CD4-positive, alpha-beta memory T cell (primary cell): ENCODE data around the gene ARGLU1. TPM values are rescaled to one million over a fixed set of nuclear protein-coding genes. Genes with fewer than 3 reads are reported as not detected.

Experiments
- CTCF ChIA-PET: fragments of 350-600 bp; sonication (Branson Sonifier 250); formaldehyde crosslinking; loops from one replicate; lab custom pipeline; 2021; ENCODE audit warnings: inconsistent platforms; ENCODE audit not compliant: partially characterized antibody; lab: Charles Lee
- POLR2A ChIA-PET: fragments of 350-600 bp; sonication (Branson Sonifier 250); formaldehyde crosslinking; loops from one replicate; lab custom pipeline; 2021; ENCODE audit not compliant: partially characterized antibody; lab: Charles Lee
- DNase-seq, 5 donors: peaks; one replicate each; pipeline versions ENCODE4 v3.0.0 to v3.0.0-alpha.2; 2020 to 2022; ENCODE audit warnings: mixed read lengths in 1 of 5
- H3K27ac ChIP-seq: one replicate; pipeline ENCODE4 v1.7.0; 2013; ENCODE audit warnings: low read depth, low read length
- H3K27me3 ChIP-seq: 2 replicates; pipeline ENCODE4 v1.7.0; 2013; ENCODE audit warnings: mild to moderate bottlenecking, low read length, moderate library complexity; ENCODE audit not compliant: insufficient read depth
- H3K36me3 ChIP-seq: 2 replicates; pipeline ENCODE4 v1.7.0; 2013; ENCODE audit warnings: mild to moderate bottlenecking, low read length, moderate library complexity; ENCODE audit not compliant: insufficient read depth
- H3K4me1 ChIP-seq: 2 replicates; pipeline ENCODE4 v1.7.0; 2013; ENCODE audit warnings: mild to moderate bottlenecking, low read length, moderate library complexity; ENCODE audit not compliant: insufficient read depth
- H3K4me3 ChIP-seq, 2 donors: one replicate each; pipeline ENCODE4 v1.7.0; 2013; ENCODE audit warnings: low read length in 2 of 2, mild to moderate bottlenecking in 1 of 2
- H3K9me3 ChIP-seq, 2 donors: one replicate each; pipeline ENCODE4 v1.7.0; 2013; ENCODE audit warnings: low read length in 2 of 2, control low read depth in 1 of 2; ENCODE audit not compliant: control insufficient read depth in 1 of 2
- H3K27ac Mint-ChIP-seq, 7 donors: one replicate each; pipeline ENCODE4 v1.8.0; 2020 to 2021; ENCODE audit warnings: mixed read lengths in 7 of 7, mild to moderate bottlenecking in 6 of 7, inconsistent platforms in 3 of 7, moderate library complexity in 3 of 7
- H3K27me3 Mint-ChIP-seq, 2 donors: one replicate each; pipeline ENCODE4 v1.8.0; 2020 to 2021; ENCODE audit warnings: mixed read lengths in 2 of 2
- H3K36me3 Mint-ChIP-seq, 2 donors: one replicate each; pipeline ENCODE4 v1.8.0; 2020 to 2021; ENCODE audit warnings: mixed read lengths in 2 of 2, inconsistent platforms in 1 of 2, mild to moderate bottlenecking in 1 of 2
- H3K4me1 Mint-ChIP-seq, 4 donors: one replicate each; pipeline ENCODE4 v1.8.0; 2020 to 2021; ENCODE audit warnings: mixed read lengths in 4 of 4, mild to moderate bottlenecking in 1 of 4
- H3K4me3 Mint-ChIP-seq, 8 donors: one replicate each; pipeline ENCODE4 v1.8.0; 2020 to 2021; ENCODE audit warnings: mixed read lengths in 8 of 8, mild to moderate bottlenecking in 7 of 8, moderate library complexity in 6 of 8, inconsistent platforms in 3 of 8
- H3K9me3 Mint-ChIP-seq, 8 donors: one replicate each; pipeline ENCODE4 v1.8.0; 2020 to 2021; ENCODE audit warnings: mixed read lengths in 8 of 8, mild to moderate bottlenecking in 5 of 8, inconsistent platforms in 3 of 8, moderate library complexity in 1 of 8
- intact Hi-C: fragments of 100-400 bp; cut with micrococcal nuclease; formaldehyde crosslinking; loops from one replicate; pipeline ENCODE4 v1.15.1; 2023
- polyA plus RNA-seq, 2 donors: library from polyadenylated mRNA; unstranded; fragments of 300-500 nt; fragmentation: Illumina TruSeq; gene quantifications; one replicate each; pipeline ENCODE4 v1.2.3, GENCODE V29; 2021
- total RNA-seq, 2 experiments: library from RNA; stranded (reverse); gene quantifications; one replicate each; pipeline ENCODE4 v1.2.3, GENCODE V29; 2021

Gene ARGLU1
- total and polyA plus RNA-seq, 4 experiments from 2014 or later, result 35.4 to 252 (median 134) TPM

DNA sequence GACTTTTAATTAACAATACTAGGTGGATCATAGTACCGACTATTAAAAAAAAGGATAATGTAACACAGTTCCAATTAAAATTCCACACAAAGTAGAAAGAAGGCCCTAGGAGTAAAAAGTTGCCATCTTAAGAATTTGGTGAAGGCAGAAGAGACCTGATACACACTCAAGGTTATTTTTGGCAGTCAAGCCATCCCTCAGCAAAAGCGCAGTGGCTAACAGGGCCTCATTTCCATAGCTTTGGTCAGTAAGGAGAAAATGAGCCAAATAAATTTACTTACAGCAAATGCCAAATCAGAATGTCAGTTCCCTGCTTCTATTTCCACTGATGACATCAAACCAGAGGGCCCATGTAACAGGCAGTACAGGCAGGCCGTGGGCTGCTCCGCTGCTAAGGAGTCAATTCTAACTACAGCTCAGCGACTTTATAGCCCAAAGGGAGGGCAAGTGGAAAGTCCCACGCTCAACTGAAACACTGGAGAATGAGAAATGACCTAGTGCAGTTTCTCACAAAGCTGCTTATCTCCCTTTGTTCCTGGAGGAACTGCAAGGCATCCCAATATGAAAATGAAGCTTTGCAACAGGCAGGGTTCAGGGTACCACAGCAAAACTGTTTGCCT is 6.3 kb downstream of the ARGLU1 start:
- H3K27ac Mint-ChIP-seq, result peak overlapping the region in 5 of 7 donors; percentile 36 to 55 (median 43)
- peaks cover 61 to 87% (median 73%) of the 10 kb centered on the region in 4 donors for H3K4me1 Mint-ChIP-seq
- peaks cover 18 to 40% of the 10 kb centered on the region in 2 donors for H3K36me3 Mint-ChIP-seq
- peak in 3 of 5 donors; percentile 9 to 58 (median 26) for DNase-seq
- peaks cover 22% of the 10 kb centered on the region for H3K36me3 ChIP-seq
- no peaks in the 10 kb centered on the region for H3K27me3 Mint-ChIP-seq
- H3K4me3 ChIP-seq, result no peak overlapping the region
- H3K9me3 Mint-ChIP-seq, result no peaks in the 10 kb centered on the region
- no peaks in the 10 kb centered on the region for H3K27me3 ChIP-seq
- ChIA-PET CTCF (interaction anchor here (0.8 to 1.1 kb wide), 2 partner anchors 10 to 59 kb away, joined by 3 to 4 read pairs; no protein-coding TSS in a partner anchor), POLR2A (interaction anchor here (0.8 kb wide), 1 partner anchor 9 kb away, joined by 3 read pairs; no protein-coding TSS in a partner anchor)
- peaks cover 75% of the 10 kb centered on the region for H3K4me1 ChIP-seq
- H3K27ac ChIP-seq, result peak overlapping the region; percentile 22
- H3K4me3 Mint-ChIP-seq, result peak overlapping the region in 7 of 8 donors; percentile 9 to 78 (median 52)
- no peaks in the 10 kb centered on the region for H3K9me3 ChIP-seq
- intact Hi-C loops, result loop anchor here (2.0 to 5.0 kb wide), 2 partner anchors 17 to 61 kb away; no protein-coding TSS in a partner anchor

DNA sequence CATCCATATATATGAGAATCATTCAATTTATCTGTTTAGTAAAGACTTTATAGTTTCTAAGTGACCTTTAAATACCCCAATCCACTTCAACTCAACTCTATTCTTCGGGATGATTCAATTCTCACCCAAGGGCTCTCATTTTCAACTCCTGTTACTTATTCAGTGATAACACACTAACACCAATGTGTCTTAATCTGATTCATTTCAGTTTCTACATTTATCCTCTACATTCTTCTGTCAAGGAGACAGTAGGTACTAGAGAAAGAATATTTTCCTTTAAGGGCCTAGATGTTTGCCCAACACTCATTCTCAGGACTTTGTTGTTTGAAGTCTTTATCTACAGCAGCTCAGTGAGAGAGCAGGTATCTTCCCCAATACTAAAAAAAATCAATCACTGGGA is 7.1 kb downstream of the ARGLU1 start:
- POLR2A ChIA-PET, result no interaction called here
- peaks cover 66% of the 10 kb centered on the region for H3K4me1 ChIP-seq
- DNase-seq, result no peak
- Mint-ChIP-seq H3K36me3 (peaks cover 27 to 41% of the 10 kb centered on the region in 2 donors), H3K27ac (peak overlapping the region in 4 of 7 donors; percentile 42 to 72 (median 50)), H3K4me3 (peak overlapping the region in 6 of 8 donors; percentile 3 to 70 (median 11)), H3K27me3 (no peaks in the 10 kb centered on the region), H3K4me1 (peaks cover 54 to 86% (median 71%) of the 10 kb centered on the region in 4 donors), H3K9me3 (no peaks in the 10 kb centered on the region)
- intact Hi-C loops, result loop anchor here (2.0 to 5.0 kb wide), 2 partner anchors 16 to 61 kb away; no protein-coding TSS in a partner anchor
- H3K4me3 ChIP-seq, result no peak overlapping the region
- H3K36me3 ChIP-seq, result peaks cover 31% of the 10 kb centered on the region
- CTCF ChIA-PET, result interaction anchor here (1.1 kb wide), 1 partner anchor 60 kb away, joined by 3 read pairs; no protein-coding TSS in a partner anchor
- H3K27ac ChIP-seq, result no peak overlapping the region
- no peaks in the 10 kb centered on the region for H3K9me3 ChIP-seq
- no peaks in the 10 kb centered on the region for H3K27me3 ChIP-seq

DNA sequence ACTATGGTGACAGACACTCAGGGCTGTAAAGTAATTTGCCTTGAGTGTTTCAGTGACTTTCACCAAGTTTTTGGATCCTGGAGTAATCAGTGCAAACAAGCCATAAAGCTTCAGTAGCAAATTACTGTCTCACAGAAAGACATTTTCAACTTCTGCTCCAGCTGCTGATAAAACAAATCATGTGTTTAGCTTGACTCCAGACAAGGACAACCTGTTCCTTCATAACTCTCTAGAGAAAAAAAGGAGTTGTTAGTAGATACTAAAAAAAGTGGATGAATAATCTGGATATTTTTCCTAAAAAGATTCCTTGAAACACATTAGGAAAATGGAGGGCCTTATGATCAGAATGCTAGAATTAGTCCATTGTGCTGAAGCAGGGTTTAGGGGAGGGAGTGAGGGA is 9.4 kb downstream of the ARGLU1 start:
- no peak overlapping the region for H3K27ac ChIP-seq
- no peak overlapping the region for H3K4me3 ChIP-seq
- CTCF ChIA-PET, result no interaction called here
- DNase-seq, result no peak
- H3K27me3 ChIP-seq, result no peaks in the 10 kb centered on the region
- peaks cover 49% of the 10 kb centered on the region for H3K36me3 ChIP-seq
- peaks cover 38 to 80% (median 62%) of the 10 kb centered on the region in 4 donors for H3K4me1 Mint-ChIP-seq
- POLR2A ChIA-PET, result no interaction called here
- intact Hi-C loops, result no loop called here
- no peaks in the 10 kb centered on the region for H3K9me3 Mint-ChIP-seq
- peaks cover 50 to 61% of the 10 kb centered on the region in 2 donors for H3K36me3 Mint-ChIP-seq
- peaks cover 43% of the 10 kb centered on the region for H3K4me1 ChIP-seq
- no peaks in the 10 kb centered on the region for H3K27me3 Mint-ChIP-seq
- no peaks in the 10 kb centered on the region for H3K9me3 ChIP-seq
- H3K27ac Mint-ChIP-seq, result peak overlapping the region in 4 of 7 donors; percentile 30 to 55 (median 45)
- no peak overlapping the region for H3K4me3 Mint-ChIP-seq

DNA sequence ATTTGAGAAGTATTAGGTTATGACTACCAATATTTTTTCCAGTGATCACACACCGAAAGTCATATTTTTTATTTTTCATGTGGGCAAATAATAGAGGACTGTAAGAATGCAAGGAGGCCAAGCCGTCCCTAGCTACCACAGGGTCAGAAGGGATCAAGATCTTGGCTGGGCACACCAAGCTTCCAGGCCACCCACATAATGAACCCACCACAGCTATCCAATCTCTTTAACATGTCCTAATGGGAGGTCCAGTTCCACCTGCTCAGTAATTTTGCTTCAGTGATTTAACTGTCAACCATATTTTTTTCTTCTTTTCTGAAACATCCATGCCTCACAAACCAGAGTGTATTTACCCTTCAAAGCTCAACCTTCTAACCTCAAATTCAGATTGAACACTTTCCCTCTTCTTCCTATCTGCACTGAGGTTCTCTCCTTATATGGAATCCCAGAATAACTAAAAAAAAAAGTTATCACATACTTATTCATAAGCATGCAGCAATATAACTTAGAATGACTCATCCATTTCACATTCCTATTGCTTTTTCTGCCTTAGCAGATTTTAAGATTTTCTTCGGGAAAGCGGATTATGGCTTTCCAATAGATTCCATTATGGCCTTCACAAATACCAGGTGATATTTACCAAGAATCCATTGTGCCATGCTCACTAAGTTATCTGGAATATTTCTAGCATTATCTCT is 12.2 kb downstream of the ARGLU1 start:
- no peak overlapping the region for H3K4me3 Mint-ChIP-seq
- ChIA-PET CTCF (no interaction called here), POLR2A (no interaction called here)
- peak overlapping the region in 1 of 7 donors; percentile 58 for H3K27ac Mint-ChIP-seq
- H3K27me3 Mint-ChIP-seq, result no peaks in the 10 kb centered on the region
- no peaks in the 10 kb centered on the region for H3K9me3 Mint-ChIP-seq
- no peak overlapping the region for H3K27ac ChIP-seq
- H3K4me1 ChIP-seq, result peaks cover 18% of the 10 kb centered on the region
- H3K36me3 ChIP-seq, result peaks cover 67% of the 10 kb centered on the region
- intact Hi-C loops, result no loop called here
- no peaks in the 10 kb centered on the region for H3K9me3 ChIP-seq
- peaks cover 59 to 81% of the 10 kb centered on the region in 2 donors for H3K36me3 Mint-ChIP-seq
- H3K27me3 ChIP-seq, result no peaks in the 10 kb centered on the region
- DNase-seq, result no peak
- H3K4me1 Mint-ChIP-seq, result peaks cover 30 to 70% (median 55%) of the 10 kb centered on the region in 4 donors
- H3K4me3 ChIP-seq, result no peak overlapping the region

DNA sequence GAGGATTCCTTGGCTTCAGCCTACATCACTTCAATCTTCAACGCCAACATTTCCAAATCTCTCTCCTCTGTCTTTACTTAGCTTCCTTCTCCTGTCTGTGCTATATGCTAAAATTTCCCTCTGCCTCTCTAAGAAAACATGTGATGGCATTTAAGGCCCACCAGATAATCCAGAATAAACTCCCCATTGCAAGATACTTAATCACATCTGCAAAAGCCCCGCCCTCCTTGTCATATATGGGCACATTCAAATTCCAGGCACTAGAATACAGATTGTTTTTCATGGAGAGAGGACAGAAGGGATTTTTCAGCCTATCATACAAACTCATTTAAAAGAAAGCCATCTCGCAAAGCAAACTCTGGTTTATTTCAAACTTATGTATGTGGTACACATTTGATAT is 16.2 kb downstream of the ARGLU1 start:
- intact Hi-C loops, result no loop called here
- ChIA-PET CTCF (interaction anchor here (0.9 to 1.3 kb wide), 2 partner anchors 10 to 15 kb away, joined by 3 to 4 read pairs; no protein-coding TSS in a partner anchor), POLR2A (interaction anchor here (1.1 to 1.2 kb wide), 2 partner anchors 13 to 16 kb away, joined by 3 read pairs; no protein-coding TSS in a partner anchor)
- Mint-ChIP-seq H3K27ac (peak overlapping the region in 1 of 7 donors; percentile 15), H3K4me1 (peaks cover 27 to 63% (median 53%) of the 10 kb centered on the region in 4 donors), H3K36me3 (peaks cover 53 to 78% of the 10 kb centered on the region in 2 donors), H3K9me3 (no peaks in the 10 kb centered on the region), H3K4me3 (no peak overlapping the region), H3K27me3 (no peaks in the 10 kb centered on the region)
- Histone ChIP-seq H3K27ac (no peak overlapping the region), H3K36me3 (peaks cover 50% of the 10 kb centered on the region), H3K4me1 (peaks cover 4% of the 10 kb centered on the region), H3K27me3 (no peaks in the 10 kb centered on the region), H3K4me3 (no peak overlapping the region), H3K9me3 (no peaks in the 10 kb centered on the region)
- no peak for DNase-seq

DNA sequence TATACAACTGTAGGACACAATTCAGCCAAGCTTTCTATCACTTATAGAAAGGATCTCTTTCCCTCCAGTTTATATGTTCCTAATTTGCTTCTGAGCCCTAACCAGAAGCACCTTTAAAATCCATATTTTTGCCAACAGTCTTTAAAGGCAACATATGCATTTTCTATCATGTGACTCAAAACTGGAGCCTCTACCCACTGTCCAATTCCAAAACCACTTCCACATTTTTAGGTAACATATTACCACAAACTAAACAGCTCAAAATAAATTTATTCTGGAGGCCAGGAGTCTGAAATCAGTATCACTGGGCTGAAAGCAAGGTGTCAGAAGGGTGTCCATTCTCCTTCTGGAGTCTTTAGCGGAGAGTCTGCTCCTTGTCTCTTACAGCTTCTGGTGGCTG is 16.6 kb downstream of the ARGLU1 start:
- no peaks in the 10 kb centered on the region for H3K9me3 Mint-ChIP-seq
- H3K36me3 Mint-ChIP-seq, result peaks cover 49 to 74% of the 10 kb centered on the region in 2 donors
- H3K27me3 ChIP-seq, result no peaks in the 10 kb centered on the region
- POLR2A ChIA-PET, result interaction anchor here (1.1 to 1.2 kb wide), 2 partner anchors 14 to 16 kb away, joined by 3 read pairs; no protein-coding TSS in a partner anchor
- no peak overlapping the region for H3K4me3 ChIP-seq
- DNase-seq, result no peak
- no peaks in the 10 kb centered on the region for H3K9me3 ChIP-seq
- no peak overlapping the region for H3K27ac ChIP-seq
- H3K4me3 Mint-ChIP-seq, result no peak overlapping the region
- H3K4me1 ChIP-seq, result peaks cover 4% of the 10 kb centered on the region
- peak overlapping the region in 3 of 7 donors; percentile 15 to 30 (median 22) for H3K27ac Mint-ChIP-seq
- intact Hi-C loops, result no loop called here
- no peaks in the 10 kb centered on the region for H3K27me3 Mint-ChIP-seq
- CTCF ChIA-PET, result interaction anchor here (0.9 to 1.3 kb wide), 2 partner anchors 10 to 15 kb away, joined by 3 to 4 read pairs; no protein-coding TSS in a partner anchor
- peaks cover 27 to 59% (median 51%) of the 10 kb centered on the region in 4 donors for H3K4me1 Mint-ChIP-seq
- H3K36me3 ChIP-seq, result peaks cover 46% of the 10 kb centered on the region
